HepG2 (cell line): ENCODE measurements around the gene RMRP. TPM values are rescaled to one million over a fixed set of nuclear protein-coding genes. Genes with fewer than 3 reads are reported as not detected.

Source experiments
- ARNT2 ChIP-seq: sonication (generic); formaldehyde crosslinking; IDR thresholded peaks from 2 replicates; pipeline ENCODE4 v1.8.0; 2022; ENCODE audit warnings: mild to moderate bottlenecking, low read depth, missing genetic modification reagents, moderate library complexity
- BCL6 ChIP-seq: IDR thresholded peaks from 2 replicates; pipeline ENCODE4 v1.6.1; 2016; ENCODE audit warnings: missing genetic modification reagents, missing compliant biosample characterization
- GABPB1 ChIP-seq: IDR thresholded peaks from 2 replicates; pipeline ENCODE4 v1.6.1; 2016; ENCODE audit warnings: mild to moderate bottlenecking, missing genetic modification reagents, moderate library complexity, missing compliant biosample characterization
- HDAC2 ChIP-seq: sonication (generic); formaldehyde crosslinking; IDR thresholded peaks from 2 replicates; pipeline ENCODE4 v1.4.0; 2020; ENCODE audit warnings: missing genetic modification reagents
- NKX3-1 ChIP-seq: sonication (generic); formaldehyde crosslinking; IDR thresholded peaks from 2 replicates; pipeline ENCODE4 v1.5.0; 2020; ENCODE audit warnings: missing genetic modification reagents
- NPAS2 ChIP-seq: sonication (generic); formaldehyde crosslinking; IDR thresholded peaks from 2 replicates; pipeline ENCODE4 v1.8.0; 2022; ENCODE audit warnings: mild to moderate bottlenecking, missing genetic modification reagents, borderline replicate concordance
- PHF5A ChIP-seq: IDR thresholded peaks from one replicate; pipeline ENCODE4 v1.6.1; 2018; ENCODE audit warnings: low read depth, missing genetic modification reagents; ENCODE audit not compliant: unreplicated experiment
- TMF1 ChIP-seq: sonication (generic); formaldehyde crosslinking; IDR thresholded peaks from 2 replicates; pipeline ENCODE4 v1.8.1; 2022; ENCODE audit warnings: low read depth, missing genetic modification reagents
- XRCC5 ChIP-seq: fragments of 200-400 bp; formaldehyde crosslinking; optimal IDR thresholded peaks from 2 replicates; pipeline ENCODE3; 2017; ENCODE audit warnings: mild to moderate bottlenecking, low read length
- ZNF234 ChIP-seq: sonication (generic); formaldehyde crosslinking; conservative IDR thresholded peaks from 2 replicates; pipeline ENCODE4 v1.5.1; 2020; ENCODE audit warnings: mild to moderate bottlenecking, missing genetic modification reagents
- ZNF382 ChIP-seq: sonication (generic); formaldehyde crosslinking; IDR thresholded peaks from 2 replicates; pipeline ENCODE4 v1.5.0; 2020; ENCODE audit warnings: missing genetic modification reagents, mild to moderate bottlenecking, borderline replicate concordance
- ZNF431 ChIP-seq: sonication (generic); formaldehyde crosslinking; IDR thresholded peaks from 2 replicates; pipeline ENCODE4 v1.9.0; 2022; ENCODE audit warnings: missing genetic modification reagents, low read depth, mild to moderate bottlenecking, borderline replicate concordance
- ZNF460 ChIP-seq: sonication (generic); formaldehyde crosslinking; IDR thresholded peaks from 2 replicates; pipeline ENCODE4 v1.5.1; 2020; ENCODE audit warnings: missing genetic modification reagents, mild to moderate bottlenecking, borderline replicate concordance
- ZNF543 ChIP-seq: sonication (generic); formaldehyde crosslinking; IDR thresholded peaks from 2 replicates; pipeline ENCODE4 v1.4.0; 2020; ENCODE audit warnings: mild to moderate bottlenecking, missing genetic modification reagents
- ZNF567 ChIP-seq: sonication (generic); formaldehyde crosslinking; IDR thresholded peaks from 2 replicates; pipeline ENCODE4 v1.8.1; 2023; ENCODE audit warnings: mild to moderate bottlenecking, missing genetic modification reagents, borderline replicate concordance
- ZNF776 ChIP-seq: sonication (generic); formaldehyde crosslinking; IDR thresholded peaks from 2 replicates; pipeline ENCODE4 v1.4.0; 2020; ENCODE audit warnings: mild to moderate bottlenecking, missing genetic modification reagents
- ZNF816 ChIP-seq: sonication (generic); formaldehyde crosslinking; IDR thresholded peaks from 2 replicates; pipeline ENCODE4 v1.8.0; 2022; ENCODE audit warnings: missing genetic modification reagents, mild to moderate bottlenecking, borderline replicate concordance
- polyA plus RNA-seq, 8 experiments: library from polyadenylated mRNA; depleted of rRNA in 3 of 8; stranded (reverse) in 7 of 8; unstranded in 1 of 8; fragments of >200 nt; fragmentation: Illumina TruSeq in 4 of 8; extraction: Trizol in 4 of 8; gene quantifications; 2 replicates each; pipeline versions ENCODE4 v1.2.1 to v1.2.3, GENCODE V29; 2011 to 2016; ENCODE audit warnings: low read depth in 4 of 8, missing spikeins in 1 of 8, mixed read lengths in 1 of 8; ENCODE audit not compliant: insufficient read depth in 1 of 8
- total RNA-seq, 5 experiments: library from RNA; depleted of rRNA; stranded (reverse); fragments of >200 nt; fragmentation: Illumina TruSeq; extraction: Trizol; gene quantifications; 2 replicates each; pipeline ENCODE4 v1.2.3, GENCODE V29; 2016; ENCODE audit warnings: low read depth in 1 of 5
- TF ChIP-seq, protein P1 (sequence below): fragments of 450-650 bp; IDR thresholded peaks from 2 replicates; pipeline ENCODE4 v1.6.1; 2016
- TF ChIP-seq, protein P2 (sequence below): sonication (generic); formaldehyde crosslinking; IDR thresholded peaks from 2 replicates; pipeline ENCODE4 v1.4.0; 2020; ENCODE audit warnings: missing genetic modification reagents, borderline replicate concordance
- TF ChIP-seq, protein P3 (sequence below): sonication (generic); formaldehyde crosslinking; IDR thresholded peaks from 2 replicates; pipeline ENCODE4 v1.4.0; 2020; ENCODE audit warnings: mild to moderate bottlenecking, low read depth, missing genetic modification reagents

RMRP gene
- total and polyA plus RNA-seq, 2 of the 13 experiments (the other 11 are each of a cell fraction or from before 2014, with no cell fraction given) = 51.4 to 4,025 TPM

DNA sequence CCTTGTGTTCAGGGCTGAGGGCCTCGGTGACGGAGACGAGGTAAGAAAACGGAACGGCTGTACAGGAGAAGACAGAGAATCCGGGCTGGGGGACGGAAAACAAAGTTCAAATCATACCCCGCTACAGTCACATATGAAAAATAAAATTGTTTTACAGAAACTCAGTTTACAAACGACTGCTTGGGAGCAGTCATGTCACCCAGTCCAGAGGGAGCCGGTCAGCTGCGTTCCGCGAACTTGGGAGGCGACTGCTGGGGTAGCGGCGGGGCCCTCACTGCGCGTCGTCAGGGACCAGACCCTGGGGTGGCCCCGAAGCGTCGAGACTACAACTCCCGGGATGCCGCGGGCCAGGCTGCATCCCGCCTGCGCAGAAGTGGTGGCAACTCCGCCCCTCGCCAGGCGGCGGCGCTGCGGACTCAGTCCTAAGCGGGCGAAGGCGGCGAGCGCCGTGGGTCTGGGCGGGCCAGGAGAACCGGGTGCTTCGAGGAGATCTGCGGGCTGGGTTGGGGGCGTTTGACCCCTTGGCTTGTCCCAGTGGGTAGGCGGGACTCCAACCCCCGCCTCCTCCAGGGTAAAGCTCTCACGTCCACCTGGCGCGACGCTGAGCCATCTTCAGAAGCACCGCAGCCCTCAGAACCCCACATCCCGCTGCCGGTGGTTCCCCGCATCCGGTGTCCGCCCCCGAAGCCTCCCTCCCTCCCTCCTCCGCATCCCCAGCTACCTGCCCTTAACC lies 11.1 kb downstream of the RMRP start (continued):
- TF ChIP-seq PHF5A (CRISPR knock-in tag) = no peak
- no peak for TF ChIP-seq ZNF460
- 0 out of 2 replicates have a peak, but pooled peaks have one; percentile 60 for TF ChIP-seq ZNF816 (CRISPR knock-in tag)
- TF ChIP-seq ARNT2 (CRISPR knock-in tag) = 0 out of 2 replicates have a peak, but pooled peaks have one; percentile 33
- no peak for TF ChIP-seq ZNF776 (CRISPR knock-in tag)
- TF ChIP-seq NKX3-1 = no peak
- no peak for TF ChIP-seq TMF1 (CRISPR knock-in tag)
- TF ChIP-seq, protein P1, sequence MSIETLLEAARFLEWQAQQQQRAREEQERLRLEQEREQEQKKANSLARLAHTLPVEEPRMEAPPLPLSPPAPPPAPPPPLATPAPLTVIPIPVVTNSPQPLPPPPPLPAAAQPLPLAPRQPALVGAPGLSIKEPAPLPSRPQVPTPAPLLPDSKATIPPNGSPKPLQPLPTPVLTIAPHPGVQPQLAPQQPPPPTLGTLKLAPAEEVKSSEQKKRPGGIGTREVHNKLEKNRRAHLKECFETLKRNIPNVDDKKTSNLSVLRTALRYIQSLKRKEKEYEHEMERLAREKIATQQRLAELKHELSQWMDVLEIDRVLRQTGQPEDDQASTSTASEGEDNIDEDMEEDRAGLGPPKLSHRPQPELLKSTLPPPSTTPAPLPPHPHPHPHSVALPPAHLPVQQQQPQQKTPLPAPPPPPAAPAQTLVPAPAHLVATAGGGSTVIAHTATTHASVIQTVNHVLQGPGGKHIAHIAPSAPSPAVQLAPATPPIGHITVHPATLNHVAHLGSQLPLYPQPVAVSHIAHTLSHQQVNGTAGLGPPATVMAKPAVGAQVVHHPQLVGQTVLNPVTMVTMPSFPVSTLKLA = no peak
- peak; percentile 31; the same call in 1 of the 2 replicates for TF ChIP-seq BCL6 (CRISPR knock-in tag)
- TF ChIP-seq GABPB1 (CRISPR knock-in tag) = peak; percentile 92
- 0 out of 2 replicates have a peak, but pooled peaks have one; percentile 36 for TF ChIP-seq ZNF567 (CRISPR knock-in tag)
- no peak for TF ChIP-seq NPAS2 (CRISPR knock-in tag)
- TF ChIP-seq, protein P2, sequence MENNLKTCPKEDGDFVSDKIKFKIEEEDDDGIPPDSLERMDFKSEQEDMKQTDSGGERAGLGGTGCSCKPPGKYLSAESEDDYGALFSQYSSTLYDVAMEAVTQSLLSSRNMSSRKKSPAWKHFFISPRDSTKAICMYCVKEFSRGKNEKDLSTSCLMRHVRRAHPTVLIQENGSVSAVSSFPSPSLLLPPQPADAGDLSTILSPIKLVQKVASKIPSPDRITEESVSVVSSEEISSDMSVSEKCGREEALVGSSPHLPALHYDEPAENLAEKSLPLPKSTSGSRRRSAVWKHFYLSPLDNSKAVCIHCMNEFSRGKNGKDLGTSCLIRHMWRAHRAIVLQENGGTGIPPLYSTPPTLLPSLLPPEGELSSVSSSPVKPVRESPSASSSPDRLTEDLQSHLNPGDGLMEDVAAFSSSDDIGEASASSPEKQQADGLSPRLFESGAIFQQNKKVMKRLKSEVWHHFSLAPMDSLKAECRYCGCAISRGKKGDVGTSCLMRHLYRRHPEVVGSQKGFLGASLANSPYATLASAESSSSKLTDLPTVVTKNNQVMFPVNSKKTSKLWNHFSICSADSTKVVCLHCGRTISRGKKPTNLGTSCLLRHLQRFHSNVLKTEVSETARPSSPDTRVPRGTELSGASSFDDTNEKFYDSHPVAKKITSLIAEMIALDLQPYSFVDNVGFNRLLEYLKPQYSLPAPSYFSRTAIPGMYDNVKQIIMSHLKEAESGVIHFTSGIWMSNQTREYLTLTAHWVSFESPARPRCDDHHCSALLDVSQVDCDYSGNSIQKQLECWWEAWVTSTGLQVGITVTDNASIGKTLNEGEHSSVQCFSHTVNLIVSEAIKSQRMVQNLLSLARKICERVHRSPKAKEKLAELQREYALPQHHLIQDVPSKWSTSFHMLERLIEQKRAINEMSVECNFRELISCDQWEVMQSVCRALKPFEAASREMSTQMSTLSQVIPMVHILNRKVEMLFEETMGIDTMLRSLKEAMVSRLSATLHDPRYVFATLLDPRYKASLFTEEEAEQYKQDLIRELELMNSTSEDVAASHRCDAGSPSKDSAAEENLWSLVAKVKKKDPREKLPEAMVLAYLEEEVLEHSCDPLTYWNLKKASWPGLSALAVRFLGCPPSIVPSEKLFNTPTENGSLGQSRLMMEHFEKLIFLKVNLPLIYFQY = peak; percentile 99
- no peak; the same call in 1 of the 2 replicates for TF ChIP-seq ZNF234 (CRISPR knock-in tag)
- TF ChIP-seq ZNF431 (CRISPR knock-in tag) = no peak
- TF ChIP-seq, protein P3, sequence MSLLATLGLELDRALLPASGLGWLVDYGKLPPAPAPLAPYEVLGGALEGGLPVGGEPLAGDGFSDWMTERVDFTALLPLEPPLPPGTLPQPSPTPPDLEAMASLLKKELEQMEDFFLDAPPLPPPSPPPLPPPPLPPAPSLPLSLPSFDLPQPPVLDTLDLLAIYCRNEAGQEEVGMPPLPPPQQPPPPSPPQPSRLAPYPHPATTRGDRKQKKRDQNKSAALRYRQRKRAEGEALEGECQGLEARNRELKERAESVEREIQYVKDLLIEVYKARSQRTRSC (CRISPR knock-in tag) = no peak
- TF ChIP-seq HDAC2 (CRISPR knock-in tag) = peak; percentile 57
- peak; percentile 34 for TF ChIP-seq XRCC5
- no peak for TF ChIP-seq ZNF543
- no peak for TF ChIP-seq ZNF382 (CRISPR knock-in tag)
